Right forelimb (tissue), 1 donor: ENCODE results near the gene SCN2B.

Experiments
- DNase-seq: peaks from one replicate; pipeline ENCODE4 v3.0.0-alpha.2; 2018

The SCN2B gene

GRCh38 chr11:118174006-118174567 lies 2.4 kb downstream of the SCN2B start:
- DNase-seq = no peak

GRCh38 chr11:118172356-118172755 lies 4.1 kb downstream of the SCN2B start:
- no peak for DNase-seq

GRCh38 chr11:118171269-118172062 lies 5.0 kb downstream of the SCN2B start:
- peak; percentile 83 for DNase-seq

- DNase-seq = no peak
These were observed 5.6 kb downstream of the SCN2B start for GRCh38 chr11:118170882-118171268.

GRCh38 chr11:118170231-118170630 lies 6.2 kb downstream of the SCN2B start:
- no peak for DNase-seq

GRCh38 chr11:118169300-118170140 lies 6.9 kb downstream of the SCN2B start:
- DNase-seq = no peak

GRCh38 chr11:118168751-118169150 lies 7.7 kb downstream of the SCN2B start:
- DNase-seq = no peak

- no peak for DNase-seq
These were observed 8.1 kb downstream of the SCN2B start for GRCh38 chr11:118168316-118168715.

GRCh38 chr11:118167906-118168305 lies 8.5 kb downstream of the SCN2B start:
- DNase-seq = no peak

GRCh38 chr11:118167253-118167652 lies 9.2 kb downstream of the SCN2B start:
- DNase-seq = no peak

- DNase-seq = no peak
These were observed 9.8 kb downstream of the SCN2B start for GRCh38 chr11:118166641-118167040.

GRCh38 chr11:118164885-118165284 lies 11.6 kb downstream of the SCN2B start:
- DNase-seq = no peak

- no peak for DNase-seq
These were observed 12.9 kb downstream of the SCN2B start for GRCh38 chr11:118163494-118163893.

GRCh38 chr11:118162846-118163245 lies 13.6 kb downstream of the SCN2B start:
- DNase-seq = no peak

- no peak for DNase-seq
These were observed 14.7 kb downstream of the SCN2B start for GRCh38 chr11:118161786-118162185.

GRCh38 chr11:118157186-118157895 lies 19.1 kb downstream of the SCN2B start:
- no peak for DNase-seq

GRCh38 chr11:118156531-118157185 lies 19.8 kb downstream of the SCN2B start:
- DNase-seq = no peak

GRCh38 chr11:118155776-118156530 lies 20.5 kb downstream of the SCN2B start:
- no peak for DNase-seq

GRCh38 chr11:118154641-118155040 lies 21.8 kb downstream of the SCN2B start:
- no peak for DNase-seq

GRCh38 chr11:118153976-118154375 lies 22.5 kb downstream of the SCN2B start:
- no peak for DNase-seq

GRCh38 chr11:118153516-118153915 lies 22.9 kb downstream of the SCN2B start:
- no peak for DNase-seq
